Nephron (organoid): ENCODE measurements around the gene SELENOK.

Source experiments
- H3K27ac Mint-ChIP-seq, 3 experiments: 2 replicates each; pipeline ENCODE4 v1.8.0; 2020; ENCODE audit warnings: mixed read lengths in 3 of 3, mild to moderate bottlenecking in 2 of 3, moderate library complexity in 1 of 3
- H3K27me3 Mint-ChIP-seq: 2 replicates; pipeline ENCODE4 v1.8.0; 2021; ENCODE audit warnings: low read depth, mild to moderate bottlenecking, moderate library complexity, mixed read lengths
- H3K36me3 Mint-ChIP-seq: 2 replicates; pipeline ENCODE4 v1.8.0; 2020; ENCODE audit warnings: low read depth, mixed read lengths
- H3K4me1 Mint-ChIP-seq: 2 replicates; pipeline ENCODE4 v1.8.0; 2020; ENCODE audit warnings: mixed read lengths
- H3K4me3 Mint-ChIP-seq, 3 experiments: 2 replicates each; pipeline ENCODE4 v1.8.0; 2020; ENCODE audit warnings: mild to moderate bottlenecking in 3 of 3, mixed read lengths in 3 of 3, moderate library complexity in 2 of 3
- H3K9me3 Mint-ChIP-seq: 2 replicates; pipeline ENCODE4 v1.8.0; 2020; ENCODE audit warnings: mixed read lengths
- TF ChIP-seq, protein P1 (sequence below), 3 experiments: fragments of 200-600 bp; sonication (generic); IDR thresholded peaks; one replicate each; pipeline ENCODE4 v1.5.0; 2021; ENCODE audit warnings: antibody characterized with exemption in 3 of 3; ENCODE audit not compliant: unreplicated experiment in 3 of 3

Gene SELENOK

DNA sequence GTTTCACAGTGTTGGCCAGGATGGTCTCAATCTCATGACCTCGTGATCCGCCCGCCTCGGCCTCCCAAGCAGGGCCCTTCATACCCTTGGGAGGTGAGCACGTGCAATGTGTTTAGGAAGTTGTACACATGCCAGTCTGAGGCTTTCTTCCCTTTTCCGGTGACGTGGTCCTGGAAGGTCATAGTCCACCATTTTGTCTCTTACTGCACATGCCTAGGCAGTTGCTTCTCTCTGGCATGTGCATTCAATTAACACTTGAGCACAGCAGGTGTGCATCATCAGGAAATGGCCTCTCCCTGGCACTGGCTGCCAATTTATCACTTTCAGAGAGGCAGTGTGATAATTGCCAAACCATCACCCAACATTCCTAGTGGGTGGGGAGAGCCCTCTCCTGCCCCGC, 21.7 kb upstream of the SELENOK start:
- no peak overlapping the region for H3K27ac Mint-ChIP-seq
- no peaks in the 10 kb centered on the region for H3K4me1 Mint-ChIP-seq
- TF ChIP-seq, protein P1, sequence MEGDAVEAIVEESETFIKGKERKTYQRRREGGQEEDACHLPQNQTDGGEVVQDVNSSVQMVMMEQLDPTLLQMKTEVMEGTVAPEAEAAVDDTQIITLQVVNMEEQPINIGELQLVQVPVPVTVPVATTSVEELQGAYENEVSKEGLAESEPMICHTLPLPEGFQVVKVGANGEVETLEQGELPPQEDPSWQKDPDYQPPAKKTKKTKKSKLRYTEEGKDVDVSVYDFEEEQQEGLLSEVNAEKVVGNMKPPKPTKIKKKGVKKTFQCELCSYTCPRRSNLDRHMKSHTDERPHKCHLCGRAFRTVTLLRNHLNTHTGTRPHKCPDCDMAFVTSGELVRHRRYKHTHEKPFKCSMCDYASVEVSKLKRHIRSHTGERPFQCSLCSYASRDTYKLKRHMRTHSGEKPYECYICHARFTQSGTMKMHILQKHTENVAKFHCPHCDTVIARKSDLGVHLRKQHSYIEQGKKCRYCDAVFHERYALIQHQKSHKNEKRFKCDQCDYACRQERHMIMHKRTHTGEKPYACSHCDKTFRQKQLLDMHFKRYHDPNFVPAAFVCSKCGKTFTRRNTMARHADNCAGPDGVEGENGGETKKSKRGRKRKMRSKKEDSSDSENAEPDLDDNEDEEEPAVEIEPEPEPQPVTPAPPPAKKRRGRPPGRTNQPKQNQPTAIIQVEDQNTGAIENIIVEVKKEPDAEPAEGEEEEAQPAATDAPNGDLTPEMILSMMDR (IDR thresholded peaks at IDR 0.05; ENCODE audit: unreplicated experiment in 3 of 3): no peak
- no peaks in the 10 kb centered on the region for H3K36me3 Mint-ChIP-seq
- H3K27me3 Mint-ChIP-seq: peaks cover 32% of the 10 kb centered on the region
- no peak overlapping the region for H3K4me3 Mint-ChIP-seq
- peaks cover 10% of the 10 kb centered on the region for H3K9me3 Mint-ChIP-seq

DNA sequence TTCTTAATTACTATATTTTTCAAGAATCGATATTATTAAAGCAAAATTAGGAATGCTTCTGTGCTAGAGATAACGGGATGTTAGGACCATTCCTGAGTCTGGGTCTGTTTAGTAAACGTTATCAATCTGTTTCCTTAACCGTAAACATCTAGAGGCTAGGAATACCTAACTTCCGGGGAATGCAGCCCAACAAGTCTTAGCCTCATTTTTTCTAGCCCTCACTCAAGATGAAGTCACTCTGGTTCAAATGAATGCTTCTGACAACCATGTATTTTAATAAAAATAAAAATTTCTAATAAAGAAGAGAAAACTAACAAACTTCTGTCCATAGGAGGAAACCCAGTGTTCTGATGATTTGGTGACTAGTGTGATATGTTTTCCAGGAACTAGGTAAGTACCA, 11.1 kb upstream of the SELENOK start:
- Mint-ChIP-seq H3K9me3 (peaks cover 7% of the 10 kb centered on the region), H3K4me3 (no peak overlapping the region), H3K36me3 (no peaks in the 10 kb centered on the region), H3K27ac (no peak overlapping the region), H3K4me1 (no peaks in the 10 kb centered on the region), H3K27me3 (peaks cover 11% of the 10 kb centered on the region)
- TF ChIP-seq, protein P1 (IDR thresholded peaks at IDR 0.05; ENCODE audit: unreplicated experiment in 3 of 3): no peak

DNA sequence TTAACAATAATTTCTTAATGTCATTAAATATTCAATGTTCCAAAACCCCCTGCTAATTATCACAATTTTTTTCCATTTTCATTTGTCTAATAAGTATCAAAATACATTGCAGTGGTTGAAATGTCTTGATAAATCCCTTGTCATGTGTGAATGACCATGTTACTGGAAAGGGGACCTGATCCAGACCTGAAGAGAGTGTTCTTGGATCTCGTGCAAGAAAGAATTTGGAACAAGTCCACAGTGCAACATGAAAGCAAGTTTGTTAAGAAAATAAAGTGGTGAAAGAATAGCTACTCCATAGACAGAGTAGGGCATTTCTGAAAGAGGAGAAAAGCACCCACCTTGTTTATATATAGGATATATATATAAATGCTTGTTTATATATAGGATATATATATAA, 10.4 kb upstream of the SELENOK start:
- H3K9me3 Mint-ChIP-seq: peaks cover 6% of the 10 kb centered on the region
- no peaks in the 10 kb centered on the region for H3K36me3 Mint-ChIP-seq
- H3K4me3 Mint-ChIP-seq: no peak overlapping the region
- no peak overlapping the region for H3K27ac Mint-ChIP-seq
- no peaks in the 10 kb centered on the region for H3K4me1 Mint-ChIP-seq
- TF ChIP-seq, protein P1 (IDR thresholded peaks at IDR 0.05; ENCODE audit: unreplicated experiment in 3 of 3): no peak
- peaks cover 16% of the 10 kb centered on the region for H3K27me3 Mint-ChIP-seq

DNA sequence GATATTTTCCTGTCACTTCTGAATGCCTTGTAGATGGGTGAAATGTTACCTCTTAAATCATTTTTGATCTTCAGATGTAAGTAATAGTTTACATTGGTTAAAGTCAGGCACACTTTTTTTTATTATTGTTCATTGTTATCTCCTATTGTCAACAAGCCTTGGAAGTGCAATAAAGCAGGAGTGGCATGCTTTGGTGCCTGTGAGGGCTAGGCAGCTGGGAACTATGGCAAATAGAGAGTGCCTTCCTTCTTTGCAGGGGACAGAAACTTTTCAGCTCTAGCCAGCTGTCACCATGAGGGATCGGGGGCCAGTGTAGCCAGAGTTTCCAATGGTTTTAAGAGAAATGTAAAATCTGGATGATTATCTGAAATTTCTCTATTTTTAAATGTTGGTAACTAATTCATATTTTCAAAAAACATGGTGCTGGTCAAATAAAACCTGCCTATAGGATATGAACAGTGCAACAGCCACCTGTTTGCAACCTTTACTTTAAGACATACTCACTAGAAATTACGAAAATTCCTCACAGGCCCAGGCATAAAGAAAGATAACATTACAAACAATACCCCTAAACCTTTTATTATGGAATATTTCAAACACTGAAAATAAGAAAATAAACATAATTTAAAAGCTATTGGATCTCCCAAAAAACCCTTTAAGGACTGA, 9.1 kb upstream of the SELENOK start:
- no peak overlapping the region for H3K27ac Mint-ChIP-seq
- TF ChIP-seq, protein P1 (IDR thresholded peaks at IDR 0.05; ENCODE audit: unreplicated experiment in 3 of 3): no peak
- H3K9me3 Mint-ChIP-seq: no peaks in the 10 kb centered on the region
- no peaks in the 10 kb centered on the region for H3K36me3 Mint-ChIP-seq
- no peak overlapping the region for H3K4me3 Mint-ChIP-seq
- no peaks in the 10 kb centered on the region for H3K4me1 Mint-ChIP-seq
- H3K27me3 Mint-ChIP-seq: peaks cover 13% of the 10 kb centered on the region

DNA sequence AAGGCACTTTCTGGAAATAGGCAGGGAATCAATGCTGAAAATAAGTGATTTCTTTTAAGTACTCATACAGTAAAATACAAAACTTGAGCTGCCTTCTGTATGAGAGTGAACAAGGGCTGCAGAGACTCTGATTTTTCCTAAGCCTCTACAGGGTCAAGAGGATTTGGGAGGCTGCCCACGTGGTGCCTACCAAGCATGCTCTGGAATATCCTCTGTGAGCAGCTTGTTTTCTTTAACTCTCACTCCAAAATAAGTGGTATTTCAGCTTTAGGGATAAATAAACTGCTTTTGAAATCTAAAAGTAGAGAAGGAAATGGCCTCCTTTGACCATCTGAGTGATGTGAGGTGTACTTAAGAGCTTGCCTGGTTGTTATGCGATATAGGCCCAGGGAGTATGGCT, 8.1 kb upstream of the SELENOK start:
- no peaks in the 10 kb centered on the region for H3K9me3 Mint-ChIP-seq
- H3K27me3 Mint-ChIP-seq: peaks cover 15% of the 10 kb centered on the region
- no peaks in the 10 kb centered on the region for H3K4me1 Mint-ChIP-seq
- H3K4me3 Mint-ChIP-seq: no peak overlapping the region
- H3K36me3 Mint-ChIP-seq: no peaks in the 10 kb centered on the region
- H3K27ac Mint-ChIP-seq: no peak overlapping the region
- TF ChIP-seq, protein P1 (IDR thresholded peaks at IDR 0.05; ENCODE audit: unreplicated experiment in 3 of 3): no peak

DNA sequence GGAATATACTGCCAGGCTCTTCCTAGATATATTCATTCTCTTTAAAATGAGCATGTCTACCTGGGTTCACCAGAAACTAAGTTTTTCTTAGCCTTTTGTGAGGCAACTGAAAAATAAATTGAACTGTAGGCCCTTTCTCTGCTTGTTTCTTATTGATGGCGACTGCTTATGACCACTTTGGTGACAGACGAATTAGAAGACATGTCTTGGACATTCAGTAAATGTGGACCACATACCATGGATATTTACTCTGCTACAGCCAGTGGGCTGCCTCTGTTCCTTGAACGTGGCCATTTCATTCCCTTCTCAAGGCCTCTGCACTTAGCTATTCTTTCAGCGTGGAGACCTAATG, 603 bp upstream of the SELENOK start:
- Mint-ChIP-seq H3K36me3 (peaks cover 11% of the 10 kb centered on the region), H3K4me3 (peak overlapping the region; percentile 99), H3K27ac (peak overlapping the region; percentile 95 to 96 (median 95)), H3K27me3 (peaks cover 27% of the 10 kb centered on the region), H3K4me1 (peaks cover 42% of the 10 kb centered on the region), H3K9me3 (no peaks in the 10 kb centered on the region)
- TF ChIP-seq, protein P1 (IDR thresholded peaks at IDR 0.05; ENCODE audit: unreplicated experiment in 3 of 3): no peak
